HK-2 (cell line): ENCODE data around the gene GPC5.
"Not testable (repeated sequence)": the region's sequence is repeated elsewhere in the genome, so short reads cannot be mapped to it uniquely, and the experiment has no call there.

Source experiments
- DNase-seq: peaks from one replicate; pipeline ENCODE4 v3.0.0-alpha.2; 2018; ENCODE audit not compliant: unreplicated experiment

The GPC5 gene

DNA sequence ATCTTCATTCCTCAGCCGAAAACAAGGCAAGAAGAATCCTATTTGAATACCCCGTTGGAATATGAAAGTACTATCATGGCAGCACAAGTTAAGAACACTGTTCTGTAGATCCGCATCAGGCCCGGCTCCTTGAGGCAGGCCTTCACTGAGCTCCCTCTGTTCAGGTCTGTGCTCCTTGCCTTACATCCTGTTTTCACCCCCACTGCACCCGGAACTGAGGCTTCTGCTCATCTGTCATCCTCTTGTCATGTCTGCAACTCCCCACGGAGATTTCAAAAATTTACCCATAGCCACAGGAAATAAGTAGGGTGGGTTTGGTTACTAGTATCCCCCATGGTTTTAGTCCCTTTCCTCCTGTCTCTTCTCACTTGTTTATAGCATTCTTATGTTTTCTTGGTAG, 861.9 kb downstream of the GPC5 start:
- DNase-seq: no peak

GRCh38 chr13:92262100-92262788, 863.8 kb downstream of the GPC5 start:
- DNase-seq: no peak

GRCh38 chr13:92265408-92265807, 867.0 kb downstream of the GPC5 start:
- DNase-seq: no peak

DNA sequence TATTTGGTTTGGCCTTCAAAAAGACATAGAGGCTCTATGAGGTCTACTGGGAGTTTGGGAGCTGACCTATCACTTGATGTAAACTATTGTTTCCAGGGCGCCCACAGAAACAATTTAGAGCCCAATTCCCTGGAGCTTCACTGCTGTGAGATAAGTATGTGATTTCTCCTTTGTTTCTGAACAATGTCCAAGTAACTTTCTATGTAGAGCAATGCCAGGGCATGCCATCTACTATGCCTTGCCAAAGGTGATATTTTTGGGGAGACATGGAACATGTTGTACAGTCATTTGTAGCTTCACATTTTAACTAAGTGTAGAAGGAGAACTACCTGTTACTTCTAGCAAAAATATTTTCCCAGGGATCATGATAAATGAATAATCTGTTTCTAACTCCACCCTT, 872.6 kb downstream of the GPC5 start:
- no peak for DNase-seq

DNA sequence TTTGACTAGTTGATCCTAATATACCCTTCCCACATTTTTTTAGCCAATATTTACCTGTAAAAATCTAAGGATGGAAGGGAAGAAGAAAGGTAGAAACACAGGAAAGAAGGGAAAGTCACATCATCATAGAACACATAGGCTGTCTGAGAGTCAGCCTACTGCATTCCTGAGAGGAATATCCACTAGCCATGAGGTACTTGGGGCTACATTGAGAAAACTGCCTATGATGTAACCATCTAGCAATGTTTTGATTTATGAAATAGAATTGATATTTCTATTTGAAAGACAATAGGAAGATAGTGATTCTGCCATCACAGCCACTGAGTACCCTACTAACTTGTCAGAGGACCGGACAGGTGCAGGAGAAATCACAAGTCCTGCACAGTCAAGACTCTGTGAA, 873.8 kb downstream of the GPC5 start:
- no peak for DNase-seq

GRCh38 chr13:92280986-92281385, 882.6 kb downstream of the GPC5 start:
- DNase-seq: not testable (repeated sequence)

GRCh38 chr13:92290718-92291307, 892.4 kb downstream of the GPC5 start:
- not testable (repeated sequence) for DNase-seq

DNA sequence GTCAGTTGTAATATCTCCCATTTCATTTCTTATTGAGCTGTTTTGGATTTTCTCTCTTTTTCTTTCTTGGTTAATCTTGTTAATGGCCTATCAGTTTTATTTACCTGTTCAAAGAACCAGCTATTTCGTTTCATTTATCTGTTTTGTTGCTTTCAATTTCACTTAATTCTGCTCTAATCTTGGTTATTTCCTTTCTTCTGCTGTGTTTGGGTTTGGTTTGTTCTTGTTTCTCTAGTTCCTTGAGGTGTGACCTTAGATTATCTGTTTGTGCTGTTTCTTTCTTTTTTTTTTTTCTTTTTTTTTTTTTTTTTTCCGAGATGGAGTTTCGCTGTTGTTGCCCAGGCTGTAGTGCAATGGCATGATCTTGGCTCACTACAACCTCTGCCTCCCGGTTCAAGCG, 896.1 kb downstream of the GPC5 start:
- DNase-seq: not testable (repeated sequence)

DNA sequence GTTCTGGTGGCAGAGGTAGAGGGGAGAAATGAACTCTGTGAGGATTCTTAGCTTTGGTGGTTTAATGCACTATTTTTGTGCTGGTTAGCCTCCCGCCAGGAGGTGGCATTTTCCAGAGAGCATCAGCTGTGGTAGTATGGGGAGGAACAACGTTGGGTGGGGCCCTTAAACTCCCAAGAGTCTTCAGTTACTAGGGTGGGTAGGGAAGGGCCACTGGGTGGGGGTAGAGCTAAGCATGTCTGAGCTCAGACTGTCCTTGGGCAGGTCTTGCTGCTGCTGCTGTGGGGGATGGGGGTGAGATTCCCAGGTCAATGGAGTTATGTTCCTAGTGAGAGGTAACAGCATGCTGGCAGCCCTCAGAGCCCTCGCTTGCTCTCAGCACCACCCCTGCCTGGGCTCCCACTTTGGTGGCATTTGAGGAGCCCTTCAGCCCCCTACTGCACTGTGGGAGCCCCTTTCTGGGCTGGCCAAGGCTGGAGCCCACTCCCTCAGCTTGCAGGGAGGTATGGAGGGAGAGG, 897.8 kb downstream of the GPC5 start:
- not testable (repeated sequence) for DNase-seq

DNA sequence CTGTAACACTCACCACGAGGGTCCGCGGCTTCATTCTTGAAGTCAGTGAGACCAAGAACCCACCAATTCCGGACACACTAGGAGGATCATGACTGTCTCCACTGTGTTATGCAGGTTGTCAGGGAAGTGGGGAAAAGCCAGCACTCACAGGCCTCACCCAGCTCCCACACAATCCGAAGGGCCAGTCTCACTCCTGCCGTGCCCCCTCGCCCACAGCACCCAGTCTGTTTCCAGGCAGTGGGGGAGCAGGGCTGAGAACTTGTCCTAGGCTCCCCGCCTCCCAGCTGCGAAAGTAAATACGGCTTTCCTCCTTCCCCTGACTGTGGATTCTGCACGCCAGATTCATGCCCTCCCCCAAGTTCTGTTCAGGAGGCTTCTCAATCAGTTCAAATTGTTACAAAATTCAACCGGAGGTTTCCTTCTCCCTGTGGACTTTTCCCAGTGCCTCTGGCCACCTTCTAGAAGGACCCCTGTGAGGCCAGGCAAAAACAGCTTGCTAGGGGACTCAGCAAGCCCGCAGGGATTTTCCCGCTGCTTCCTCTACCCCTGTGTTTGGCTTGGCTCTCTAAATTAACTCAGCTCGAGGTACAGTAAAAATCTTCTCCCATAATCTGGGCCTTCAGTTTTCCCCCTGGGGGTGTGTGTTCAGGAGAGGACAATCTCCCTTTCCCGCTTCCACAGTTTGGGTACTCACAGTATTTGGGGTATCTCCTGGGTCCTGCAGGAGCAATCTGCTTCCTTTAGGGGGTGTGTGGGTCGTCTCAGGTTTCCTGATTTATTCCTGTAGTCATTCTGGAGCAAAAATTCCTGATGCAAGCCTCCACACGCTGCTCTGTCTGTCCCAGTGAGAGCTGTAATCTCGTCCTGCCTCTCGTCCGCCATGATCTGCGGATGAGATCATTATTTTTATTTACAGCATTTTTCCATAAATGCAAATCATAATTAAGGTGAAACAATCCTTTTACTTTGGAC, 899.8 kb downstream of the GPC5 start:
- DNase-seq: no peak

- no peak for DNase-seq
These were observed 902.2 kb downstream of the GPC5 start for GRCh38 chr13:92300651-92301050.

- DNase-seq: no peak
These were observed 905.0 kb downstream of the GPC5 start for GRCh38 chr13:92303428-92303827.

- no peak for DNase-seq
These were observed 909.3 kb downstream of the GPC5 start for GRCh38 chr13:92307752-92308151.

DNA sequence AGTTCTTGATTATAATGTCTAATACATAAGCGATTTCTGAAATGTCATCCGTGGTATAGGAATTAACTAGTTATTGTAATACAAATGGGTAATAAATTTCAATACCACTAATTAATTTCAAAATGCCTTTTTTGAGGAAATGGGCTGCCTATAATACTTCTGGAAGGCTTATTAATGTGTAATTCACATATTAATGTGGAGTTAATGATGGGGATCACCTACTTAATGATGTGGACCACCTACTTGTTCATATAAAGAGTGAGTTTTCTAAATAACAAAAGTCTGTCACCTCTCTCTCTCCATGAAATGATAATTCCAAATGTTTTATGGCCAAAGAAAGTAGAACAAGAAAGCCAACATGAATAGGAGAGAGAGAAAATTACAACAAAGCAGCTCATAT, 914.4 kb downstream of the GPC5 start:
- no peak for DNase-seq

DNA sequence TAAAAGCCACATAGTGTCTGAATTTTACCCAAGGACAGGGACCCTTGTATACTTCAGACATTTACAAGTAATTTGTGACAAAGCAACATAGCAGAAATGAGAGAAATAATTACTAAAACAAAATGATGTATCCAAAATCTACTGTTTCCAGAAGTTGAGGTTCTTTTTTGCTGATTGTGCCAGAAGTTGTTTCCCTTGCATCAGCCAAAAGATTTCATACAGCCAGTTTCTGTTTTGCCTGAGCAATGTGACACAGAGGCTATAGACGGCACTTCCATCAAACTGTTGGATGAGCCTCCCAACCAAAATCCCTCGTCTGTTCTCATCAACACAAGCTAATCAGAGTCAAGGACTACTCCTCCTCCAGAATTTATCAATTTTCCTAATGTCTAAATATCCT, 915.0 kb downstream of the GPC5 start:
- no peak for DNase-seq

DNA sequence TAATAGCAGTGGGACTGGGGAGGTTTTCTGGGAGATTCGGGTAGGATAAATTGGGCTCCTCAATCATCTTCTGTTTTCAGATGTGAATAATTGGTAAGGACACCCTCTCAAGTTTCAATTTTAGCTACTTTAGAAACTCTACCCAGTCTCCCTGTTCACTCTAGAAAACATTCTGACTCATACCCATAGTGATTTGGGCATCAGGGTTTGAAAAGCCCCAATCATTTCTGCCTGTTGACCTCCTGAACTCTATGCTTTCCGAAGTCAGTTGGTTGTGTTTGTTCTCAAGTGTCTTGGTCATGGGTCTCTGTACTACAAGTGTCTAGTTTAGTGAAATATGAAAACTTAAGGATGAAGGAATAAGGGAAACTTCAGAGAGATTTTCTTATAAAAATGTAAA, 916.8 kb downstream of the GPC5 start:
- DNase-seq: no peak

DNA sequence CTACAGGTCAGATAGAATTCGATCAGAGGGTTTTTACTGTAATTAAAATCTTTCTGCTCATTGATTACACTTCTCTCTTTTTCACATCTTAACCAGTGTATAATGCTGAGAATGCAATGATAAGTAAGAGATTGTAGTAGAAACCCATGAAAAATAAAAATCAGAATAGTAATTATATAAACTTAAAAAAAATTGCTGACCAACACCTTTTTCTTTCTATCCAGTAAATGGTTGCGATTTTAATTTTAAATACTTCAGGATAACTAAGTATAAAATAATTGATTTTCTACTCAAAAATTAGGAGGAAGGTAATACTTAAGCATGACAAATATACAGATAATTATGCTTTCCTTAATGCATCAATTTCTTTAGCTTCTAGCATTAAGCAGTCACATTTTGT, 917.6 kb downstream of the GPC5 start:
- DNase-seq: no peak

DNA sequence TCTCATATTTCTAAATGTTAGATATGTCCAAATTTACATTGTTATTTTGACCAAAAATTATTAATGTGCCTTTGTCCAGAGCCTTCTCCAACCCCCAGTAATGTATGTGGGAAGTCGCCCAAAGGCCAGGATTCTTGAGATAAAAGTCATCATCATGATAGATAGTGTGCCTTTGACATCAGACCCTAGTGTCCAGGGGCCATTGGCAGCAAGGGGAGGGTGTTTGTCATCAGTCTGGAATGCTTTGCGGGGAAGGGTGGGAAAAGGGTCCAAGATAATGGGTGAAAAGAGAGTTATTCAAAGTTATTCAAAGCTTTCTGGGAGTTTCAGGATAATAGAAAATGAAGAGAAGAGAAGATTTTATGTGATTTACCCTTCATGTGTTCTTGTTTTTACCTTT, 918.6 kb downstream of the GPC5 start:
- DNase-seq: peak; percentile 6

GRCh38 chr13:92320323-92320722, 921.9 kb downstream of the GPC5 start:
- no peak for DNase-seq

- no peak for DNase-seq
These were observed 922.8 kb downstream of the GPC5 start for GRCh38 chr13:92321174-92321573.

DNA sequence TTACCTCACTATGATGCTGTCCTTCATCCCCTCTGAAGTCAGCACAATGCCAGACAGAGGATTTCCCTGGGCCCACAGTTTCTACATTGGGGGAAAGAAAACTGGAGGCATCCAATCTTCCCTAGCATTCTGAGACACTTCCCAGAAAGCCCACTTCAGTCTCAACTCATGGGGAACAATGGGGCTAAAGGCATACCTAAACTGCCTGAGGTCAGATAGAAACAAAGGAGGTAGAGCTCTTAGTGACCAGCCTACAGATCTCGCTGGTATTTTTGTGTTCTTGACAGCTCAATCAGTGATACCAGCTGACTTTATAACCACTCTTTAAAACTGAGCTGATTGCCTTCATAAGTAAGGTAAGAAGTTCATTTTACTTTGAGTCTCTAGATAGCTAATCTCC, 947.2 kb downstream of the GPC5 start:
- no peak for DNase-seq

- DNase-seq: no peak
These were observed 947.6 kb downstream of the GPC5 start for GRCh38 chr13:92346046-92346445.
